D341Med (cell line): ENCODE data around the gene BAIAP2L2.
A peak's percentile ranks its signal among the peaks of the same experiment; 100 is the strongest.
"Not testable (repeated sequence)": the region's sequence is repeated elsewhere in the genome, so short reads cannot be mapped to it uniquely, and the experiment has no call there.

Experiments
- DNase-seq: peaks from one replicate; pipeline ENCODE4 v3.0.0; 2012; ENCODE audit warnings: low spot score

Gene BAIAP2L2

DNA sequence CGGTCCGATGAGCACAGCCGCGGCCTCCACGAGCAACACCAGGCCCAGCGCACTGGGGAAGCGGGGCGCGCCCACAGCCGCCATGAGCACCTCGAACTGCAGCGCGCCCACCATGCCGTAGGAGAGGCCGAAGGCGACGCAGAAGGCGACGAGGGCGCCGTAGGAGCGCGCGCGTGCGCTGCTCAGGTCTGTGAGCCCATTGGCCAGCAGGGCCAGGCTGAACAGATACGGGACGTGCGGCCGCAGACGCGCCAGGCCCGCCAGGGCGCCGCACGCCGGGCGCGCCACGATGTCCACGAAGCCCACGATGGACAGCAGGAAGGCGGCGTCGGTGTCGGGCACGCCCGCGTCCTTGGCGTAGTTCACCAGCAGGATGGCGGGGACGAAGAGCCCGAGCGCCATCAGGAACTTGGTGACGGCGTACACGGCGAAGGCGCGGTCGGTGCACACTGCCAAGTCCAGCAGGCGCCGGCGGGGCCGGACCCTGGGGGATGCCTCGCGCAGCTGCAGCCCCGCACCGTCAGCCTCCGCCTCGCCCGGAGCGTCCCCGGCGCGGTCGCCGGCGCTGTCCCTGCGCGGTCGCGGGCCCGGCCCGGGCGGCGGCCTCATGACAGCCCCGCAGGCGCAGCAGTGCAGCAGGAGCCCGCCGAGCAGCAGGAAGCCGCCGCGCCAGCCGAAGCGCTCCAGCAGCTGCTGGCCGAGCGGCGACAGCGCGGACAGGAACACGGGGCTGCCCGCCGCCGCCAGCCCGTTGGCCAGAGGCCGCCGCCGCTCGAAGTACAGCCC is 29.4 kb downstream of the BAIAP2L2 start:
- DNase-seq, result no peak

- no peak for DNase-seq
Measured at GRCh38 chr22:38080474-38080849, 30.0 kb downstream of the BAIAP2L2 start.

DNA sequence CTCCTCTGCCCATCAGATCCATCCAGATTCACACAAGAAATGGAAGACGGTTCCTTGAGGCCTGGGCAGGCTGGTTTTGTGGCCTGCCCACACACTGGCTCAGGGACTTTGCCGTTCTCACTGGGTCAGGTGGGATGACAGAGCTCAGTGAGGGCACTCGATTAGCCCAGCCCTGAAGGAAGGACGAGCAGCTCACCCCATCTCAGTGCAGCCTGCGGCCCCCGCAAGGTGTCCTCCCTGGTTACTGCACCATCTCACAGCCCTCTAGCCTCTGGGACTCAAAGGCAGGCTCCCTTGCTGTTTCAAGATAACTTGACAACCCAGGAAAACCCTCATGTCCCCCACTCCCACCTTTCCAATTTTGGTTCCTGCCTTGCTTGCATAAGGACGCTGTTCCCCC is 30.7 kb downstream of the BAIAP2L2 start:
- DNase-seq, result no peak

DNA sequence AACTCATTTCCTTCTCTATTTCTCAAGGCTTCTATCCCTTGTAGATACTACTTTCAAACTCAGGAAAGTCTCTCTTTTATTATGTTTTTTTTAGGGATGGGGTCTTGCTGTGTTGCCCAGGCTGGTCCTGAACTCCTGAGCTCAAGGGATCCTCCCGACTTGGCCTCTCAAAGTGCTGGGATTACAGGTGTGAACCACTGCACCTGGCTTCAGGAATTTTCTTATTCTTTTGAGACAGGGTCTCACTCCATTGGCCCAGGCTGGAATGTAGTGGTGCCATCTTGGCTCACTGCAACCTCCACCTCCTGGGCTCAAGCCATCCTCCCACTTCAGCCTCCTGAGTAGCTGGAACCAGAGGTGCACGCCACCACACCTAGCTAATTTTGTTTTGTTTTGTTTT is 31.3 kb downstream of the BAIAP2L2 start:
- not testable (repeated sequence) for DNase-seq

GRCh38 chr22:38078046-38078840 is 32.2 kb downstream of the BAIAP2L2 start:
- no peak for DNase-seq

DNA sequence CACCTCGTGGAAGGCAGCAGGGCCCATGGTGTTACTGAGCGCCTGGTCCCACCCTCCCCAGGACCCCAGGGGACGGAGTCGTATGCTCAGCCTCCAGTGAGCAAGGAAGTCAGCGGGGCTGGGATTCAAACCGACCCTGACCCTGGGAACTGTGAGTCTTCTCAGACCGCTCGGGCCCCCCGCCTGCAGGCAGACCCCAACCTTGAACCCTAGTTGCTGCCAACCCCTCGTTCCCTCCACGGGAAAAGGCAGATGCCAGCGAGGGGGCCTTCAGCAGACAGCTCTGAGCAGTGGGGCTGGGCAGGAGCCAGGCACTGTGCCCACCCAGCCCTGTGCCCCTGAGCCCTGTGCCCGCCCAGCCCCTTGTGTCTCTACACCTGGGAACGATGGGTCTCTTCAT is 32.9 kb downstream of the BAIAP2L2 start:
- DNase-seq, result no peak

- DNase-seq, result no peak
Measured at GRCh38 chr22:38077096-38077495, 33.4 kb downstream of the BAIAP2L2 start.

- no peak for DNase-seq
Measured at GRCh38 chr22:38075961-38076360, 34.5 kb downstream of the BAIAP2L2 start.

DNA sequence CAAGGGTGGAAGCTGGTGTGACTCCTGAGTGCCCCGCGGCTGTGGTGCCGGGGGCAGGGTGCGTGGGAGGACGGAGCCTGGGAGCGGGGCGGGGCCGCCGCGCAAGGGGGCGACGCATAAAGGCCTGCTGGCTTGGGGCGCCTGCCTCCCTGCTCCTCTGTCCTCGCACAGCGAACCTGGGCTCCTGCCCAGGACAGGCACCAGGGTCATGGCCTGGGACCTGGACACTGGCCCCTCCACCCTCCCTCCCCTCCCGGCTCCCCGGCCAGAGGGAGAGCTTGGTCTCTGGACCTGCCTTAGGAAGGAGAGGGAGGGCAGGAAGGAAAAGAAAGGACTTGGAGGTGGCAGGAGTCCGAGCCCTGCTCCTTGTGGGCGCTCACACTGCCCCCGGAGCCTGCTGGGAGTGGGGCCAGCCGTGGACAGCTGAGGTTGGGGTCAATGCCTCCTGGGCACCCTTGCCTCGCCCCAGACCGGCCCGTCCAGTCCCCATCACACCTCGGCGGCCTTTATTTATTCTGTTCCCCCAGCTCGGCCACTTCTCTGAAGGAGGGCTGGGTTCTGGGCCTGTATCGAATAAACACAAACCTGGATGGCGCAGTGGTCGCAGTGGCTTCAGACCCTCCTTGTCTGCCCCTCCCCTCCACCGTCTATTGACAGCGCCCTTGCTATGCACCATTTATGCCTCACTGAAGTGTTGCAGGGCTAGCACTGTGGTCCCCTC is 35.2 kb downstream of the BAIAP2L2 start:
- no peak for DNase-seq

GRCh38 chr22:38074181-38075104 is 36.0 kb downstream of the BAIAP2L2 start:
- DNase-seq, result no peak

- no peak for DNase-seq
Measured at GRCh38 chr22:38073150-38074130, 37.0 kb downstream of the BAIAP2L2 start.

GRCh38 chr22:38072322-38073149 is 37.9 kb downstream of the BAIAP2L2 start:
- DNase-seq, result no peak

DNA sequence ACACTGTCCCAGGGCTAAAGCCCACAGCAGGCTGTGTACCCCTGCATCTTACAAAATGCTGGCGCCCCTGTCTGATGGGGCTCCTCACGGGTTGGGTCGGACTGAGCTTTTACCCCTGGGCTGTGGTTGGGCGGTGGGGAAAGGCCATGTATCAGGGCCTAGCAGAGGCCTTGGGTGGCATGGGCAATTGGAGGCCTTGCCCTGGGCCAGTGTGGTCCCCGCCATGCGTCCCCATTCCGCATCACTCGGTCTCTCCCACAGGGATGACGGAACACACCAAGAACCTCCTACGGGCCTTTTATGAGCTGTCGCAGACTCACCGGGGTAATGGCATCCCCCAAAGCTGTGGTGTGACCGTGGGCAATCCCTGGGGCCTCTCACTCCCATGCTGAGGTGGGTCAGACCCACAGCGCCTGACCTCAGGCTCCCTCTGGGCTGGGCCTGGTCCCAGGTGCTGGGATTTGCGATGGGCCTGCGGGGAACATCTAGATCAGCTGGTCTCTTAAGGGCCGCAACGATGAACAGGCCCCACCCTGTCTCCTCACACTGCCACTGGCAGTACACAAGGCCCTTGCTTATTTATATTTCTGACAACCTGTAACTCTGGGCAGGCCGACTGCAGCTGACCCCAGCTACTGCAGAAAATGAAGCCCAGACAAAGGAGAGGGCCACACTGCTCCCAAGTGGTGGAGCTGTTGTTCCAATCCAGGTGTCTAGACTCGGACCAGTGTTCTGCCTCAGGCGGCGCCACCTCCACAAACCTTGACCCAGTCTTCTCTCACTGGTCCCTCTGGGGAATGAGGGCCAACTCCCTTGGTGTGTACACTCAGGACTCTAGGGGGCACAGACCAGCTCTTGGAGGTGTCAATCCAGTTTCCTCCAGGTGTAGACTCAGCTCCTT is 38.8 kb downstream of the BAIAP2L2 start:
- no peak for DNase-seq

DNA sequence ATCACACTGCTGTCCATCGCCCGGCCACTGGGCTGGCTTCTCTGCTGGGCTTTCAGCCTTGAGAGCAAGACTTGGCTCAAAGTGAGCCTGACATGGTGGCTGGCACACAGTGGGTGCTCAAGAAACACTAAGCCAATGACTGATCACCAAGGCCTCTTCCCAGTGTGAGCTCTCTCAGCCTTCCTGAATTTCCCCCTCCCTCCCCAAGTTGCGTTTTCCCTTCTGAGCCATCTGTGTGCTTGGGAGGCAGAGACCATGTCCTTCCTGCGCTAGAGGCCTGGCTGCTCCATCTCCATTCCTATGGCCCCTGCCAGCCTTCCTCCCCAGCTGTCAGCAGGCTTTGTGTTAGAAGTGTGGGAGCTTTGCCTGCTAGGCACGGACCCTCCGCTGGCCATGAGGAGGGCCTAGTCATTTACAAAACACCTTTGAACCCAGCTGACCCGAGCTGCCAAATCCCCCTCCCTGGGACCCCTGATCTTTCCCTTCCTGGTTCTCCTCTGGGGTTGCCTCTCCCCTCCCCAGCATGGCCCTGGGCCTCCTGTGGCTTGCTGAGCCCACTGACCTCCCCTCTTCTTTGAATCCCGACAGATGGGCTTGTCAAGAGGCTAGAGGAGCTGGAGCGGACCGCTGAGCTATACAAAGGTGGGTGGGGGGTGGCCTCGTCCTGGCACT is 40.1 kb downstream of the BAIAP2L2 start:
- no peak for DNase-seq

DNA sequence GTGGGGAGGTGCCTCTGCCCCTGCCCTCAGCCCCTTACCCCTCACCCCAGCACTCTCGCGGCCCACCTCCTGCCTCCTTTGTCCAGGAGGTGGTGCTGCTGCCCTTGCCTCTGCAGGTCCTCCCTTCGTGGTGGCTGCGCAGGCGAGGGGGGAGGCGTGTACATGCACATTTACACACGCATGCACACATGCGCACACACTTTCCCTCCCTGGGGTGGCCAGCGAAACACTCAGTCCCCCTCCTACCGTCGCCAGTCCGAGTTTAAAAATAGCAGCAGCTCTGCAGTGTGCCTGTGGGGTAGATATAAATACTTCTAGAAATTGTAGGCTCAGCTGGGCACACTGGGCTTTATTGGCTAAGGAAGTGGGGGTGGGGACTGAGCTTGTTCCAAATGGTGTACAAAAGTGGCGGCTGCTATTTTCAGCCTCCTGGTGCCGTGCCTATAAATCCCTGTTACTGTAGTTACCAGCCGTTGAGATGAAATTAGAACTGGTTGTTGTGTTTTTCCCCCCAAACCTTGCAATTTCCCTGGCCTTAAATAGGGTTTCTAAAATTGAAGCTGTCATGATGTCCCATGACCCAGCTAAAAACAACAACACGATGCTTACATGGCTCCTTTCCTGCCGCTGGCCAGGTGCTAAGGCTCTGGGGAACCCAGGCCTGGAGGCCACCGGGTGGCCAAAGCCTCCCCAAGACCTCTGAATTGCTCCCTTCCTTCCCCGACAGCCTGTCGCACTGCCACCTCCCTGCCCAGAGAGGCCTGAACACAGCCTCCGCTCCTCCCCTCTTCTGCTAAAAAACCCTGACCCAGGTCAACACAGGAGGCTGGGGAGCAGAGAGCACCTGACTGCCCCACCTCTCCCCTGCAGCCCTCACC is 40.9 kb downstream of the BAIAP2L2 start:
- peak; percentile 74 for DNase-seq

DNA sequence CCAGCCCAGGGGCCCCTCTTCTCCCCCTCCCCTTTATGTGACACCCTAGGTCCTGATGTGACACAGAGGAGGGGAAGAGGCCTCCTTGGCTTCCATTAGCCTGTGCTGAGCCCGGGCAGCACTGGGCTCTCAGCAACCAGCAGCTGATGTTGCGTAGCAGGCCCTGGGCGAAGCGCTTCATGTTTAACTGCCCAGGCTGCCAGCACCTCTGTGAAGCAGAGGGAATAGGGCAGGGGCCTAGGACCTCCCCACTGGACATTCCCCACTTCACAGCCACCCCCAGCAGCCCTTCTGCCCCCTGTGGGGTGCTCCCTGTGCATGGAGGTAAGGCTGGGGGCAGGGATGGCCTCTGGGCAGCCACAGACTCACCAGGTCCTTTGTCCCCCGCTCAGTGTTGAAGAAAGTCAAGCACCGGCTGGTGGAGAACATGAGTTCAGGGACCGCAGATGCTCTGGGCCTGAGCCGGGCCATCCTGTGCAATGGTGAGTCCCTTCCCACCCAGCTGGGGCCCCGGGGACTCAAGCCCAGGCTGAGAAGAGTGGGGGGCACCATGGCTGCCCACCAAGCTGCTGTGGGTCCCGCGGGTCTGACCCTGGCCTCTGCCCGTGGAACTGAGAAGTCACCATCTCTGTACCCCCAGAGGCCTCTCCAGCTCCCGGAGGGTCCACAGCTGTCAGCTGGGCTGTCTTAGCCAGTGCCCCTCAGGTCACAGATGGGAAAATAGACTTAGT is 41.7 kb downstream of the BAIAP2L2 start:
- no peak for DNase-seq
